HG02840 (cell line): Measurements from ENCODE around the gene PSMD12.
"Not testable (repeated sequence)": the region's sequence is repeated elsewhere in the genome, so short reads cannot be mapped to it uniquely, and the experiment has no call there.

Experiments used
- ATAC-seq: cut with Tn5 transposase; IDR thresholded peaks from one replicate; pipeline ENCODE4 v1.9.1; 2021; ENCODE audit warnings: mild to moderate bottlenecking, moderate library complexity, moderate number of reproducible peaks; ENCODE audit not compliant: unreplicated experiment, low FRiP score

The PSMD12 gene

GRCh38 chr17:67359960-67360791, 6.2 kb downstream of the PSMD12 start:
- ATAC-seq: no peak

GRCh38 chr17:67358612-67359011, 7.8 kb downstream of the PSMD12 start:
- no peak for ATAC-seq

GRCh38 chr17:67353929-67354574, 12.3 kb downstream of the PSMD12 start:
- no peak for ATAC-seq

- no peak for ATAC-seq
These were observed 13.2 kb downstream of the PSMD12 start for GRCh38 chr17:67353161-67353560.

- no peak for ATAC-seq
These were observed 17.0 kb downstream of the PSMD12 start for GRCh38 chr17:67349420-67349819.

- no peak for ATAC-seq
These were observed 18.6 kb downstream of the PSMD12 start for GRCh38 chr17:67347826-67348225.

- ATAC-seq: no peak
These were observed 23.1 kb downstream of the PSMD12 start for GRCh38 chr17:67343237-67343636.

- ATAC-seq: not testable (repeated sequence)
These were observed 28.0 kb downstream of the PSMD12 start for GRCh38 chr17:67338353-67338752.

- ATAC-seq: no peak
These were observed 29.5 kb downstream of the PSMD12 start for GRCh38 chr17:67336859-67337258.

- ATAC-seq: no peak
These were observed 31.0 kb downstream of the PSMD12 start for GRCh38 chr17:67335245-67335835.

- not testable (repeated sequence) for ATAC-seq
These were observed 34.2 kb downstream of the PSMD12 start for GRCh38 chr17:67332162-67332508.

GRCh38 chr17:67331381-67332161, 34.8 kb downstream of the PSMD12 start:
- ATAC-seq: not testable (repeated sequence)

- ATAC-seq: no peak
These were observed 38.4 kb downstream of the PSMD12 start for GRCh38 chr17:67328026-67328425.

- not testable (repeated sequence) for ATAC-seq
These were observed 39.2 kb downstream of the PSMD12 start for GRCh38 chr17:67326959-67327745.

GRCh38 chr17:67326440-67326839, 39.9 kb downstream of the PSMD12 start:
- no peak for ATAC-seq

- ATAC-seq: no peak
These were observed 42.0 kb downstream of the PSMD12 start for GRCh38 chr17:67324330-67324729.

GRCh38 chr17:67323445-67323844, 42.9 kb downstream of the PSMD12 start:
- ATAC-seq: no peak

GRCh38 chr17:67322042-67322787, 44.2 kb downstream of the PSMD12 start:
- ATAC-seq: no peak

- not testable (repeated sequence) for ATAC-seq
These were observed 44.9 kb downstream of the PSMD12 start for GRCh38 chr17:67321486-67321885.
